Measurements from ENCODE around the gene MORN1. TPM values are rescaled to one million over a fixed set of nuclear protein-coding genes. Genes with fewer than 3 reads are reported as not detected.

Gene MORN1
- total and polyA plus RNA-seq, 2 donors (not counting 3 experiments of a cell fraction or from before 2014, with no cell fraction given), result 4.3 to 6.4 TPM

DNA sequence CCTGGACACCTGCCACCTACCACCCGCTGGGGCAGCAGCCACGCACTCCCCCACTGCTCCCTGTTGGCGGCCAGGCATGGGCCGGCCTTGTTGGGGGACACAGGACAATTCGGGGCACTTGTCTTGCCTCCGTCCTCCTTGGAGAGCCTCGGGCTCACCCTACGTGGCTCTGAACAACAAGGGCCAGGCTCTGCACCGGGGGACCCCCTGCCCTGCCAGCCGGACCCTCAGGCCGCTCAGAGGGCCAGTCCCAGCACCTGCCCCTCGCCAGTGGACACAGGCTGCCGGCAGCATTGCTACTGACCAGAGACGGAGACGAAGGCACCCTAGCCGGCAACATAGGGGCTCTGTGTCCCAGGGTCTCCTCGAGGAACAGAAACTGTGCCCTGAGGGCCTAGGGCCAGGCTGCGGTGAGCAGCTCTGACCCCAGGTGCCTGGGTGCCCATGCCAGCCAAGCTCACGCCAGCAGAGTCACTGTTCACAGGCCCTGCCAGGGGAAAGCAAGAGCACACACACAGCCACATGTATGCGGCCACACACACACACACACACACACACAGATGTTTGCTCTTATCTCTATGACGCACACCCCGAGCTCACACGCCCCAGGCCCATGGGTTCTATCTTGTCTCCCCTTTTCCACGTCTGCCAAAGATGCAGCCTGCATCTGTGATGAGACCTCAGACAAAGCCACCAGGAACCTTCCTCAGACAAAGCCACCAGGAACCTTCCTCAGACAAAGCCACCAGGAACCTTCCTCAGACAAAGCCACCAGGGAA, 45.9 kb downstream of the MORN1 start:
- no peaks in the 10 kb centered on the region for H3K9me3 ChIP-seq (replicated peaks; ENCODE audit: control insufficient read depth, insufficient read depth, low read length)
- TF ChIP-seq, protein P1, sequence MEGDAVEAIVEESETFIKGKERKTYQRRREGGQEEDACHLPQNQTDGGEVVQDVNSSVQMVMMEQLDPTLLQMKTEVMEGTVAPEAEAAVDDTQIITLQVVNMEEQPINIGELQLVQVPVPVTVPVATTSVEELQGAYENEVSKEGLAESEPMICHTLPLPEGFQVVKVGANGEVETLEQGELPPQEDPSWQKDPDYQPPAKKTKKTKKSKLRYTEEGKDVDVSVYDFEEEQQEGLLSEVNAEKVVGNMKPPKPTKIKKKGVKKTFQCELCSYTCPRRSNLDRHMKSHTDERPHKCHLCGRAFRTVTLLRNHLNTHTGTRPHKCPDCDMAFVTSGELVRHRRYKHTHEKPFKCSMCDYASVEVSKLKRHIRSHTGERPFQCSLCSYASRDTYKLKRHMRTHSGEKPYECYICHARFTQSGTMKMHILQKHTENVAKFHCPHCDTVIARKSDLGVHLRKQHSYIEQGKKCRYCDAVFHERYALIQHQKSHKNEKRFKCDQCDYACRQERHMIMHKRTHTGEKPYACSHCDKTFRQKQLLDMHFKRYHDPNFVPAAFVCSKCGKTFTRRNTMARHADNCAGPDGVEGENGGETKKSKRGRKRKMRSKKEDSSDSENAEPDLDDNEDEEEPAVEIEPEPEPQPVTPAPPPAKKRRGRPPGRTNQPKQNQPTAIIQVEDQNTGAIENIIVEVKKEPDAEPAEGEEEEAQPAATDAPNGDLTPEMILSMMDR (IDR thresholded peaks at IDR 0.05; ENCODE audit: extremely low read depth in 1 of 2, insufficient read depth in 1 of 2, low read depth in 1 of 2, low read length in 2 of 2), result no peak
- no peak for TF ChIP-seq FOS (IDR thresholded peaks at IDR 0.05; ENCODE audit: borderline replicate concordance, insufficient read depth, low read length)
- TF ChIP-seq MYC (IDR thresholded peaks at IDR 0.05; ENCODE audit: low read depth, low read length), result no peak
- TF ChIP-seq JUN (IDR thresholded peaks at IDR 0.05; ENCODE audit: borderline replicate concordance, insufficient read depth, insufficient read length, low read depth), result no peak
- TF ChIP-seq POLR2A (IDR thresholded peaks at IDR 0.05; ENCODE audit: low read depth, low read length), result no peak
- TF ChIP-seq POLR2AphosphoS5 (IDR thresholded peaks at IDR 0.05; ENCODE audit: insufficient read depth, low read depth, low read length), result no peak
- TF ChIP-seq, protein P2, sequence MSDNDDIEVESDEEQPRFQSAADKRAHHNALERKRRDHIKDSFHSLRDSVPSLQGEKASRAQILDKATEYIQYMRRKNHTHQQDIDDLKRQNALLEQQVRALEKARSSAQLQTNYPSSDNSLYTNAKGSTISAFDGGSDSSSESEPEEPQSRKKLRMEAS (IDR thresholded peaks at IDR 0.05; ENCODE audit: insufficient read depth, insufficient read length), result no peak
- no peak for TF ChIP-seq EZH2 (IDR thresholded peaks at IDR 0.05; ENCODE audit: borderline replicate concordance, low read depth, low read length, severe bottlenecking)
- no peak for TF ChIP-seq GATA2 (IDR thresholded peaks at IDR 0.05; ENCODE audit: insufficient read depth, insufficient read length, low read depth, low read length)
- POLR2A ChIA-PET, result no interaction called here
- H3K4me1 ChIP-seq (ENCODE audit: control insufficient read depth, extremely low read depth, insufficient read depth, low read length), result no peaks in the 10 kb centered on the region
- DNase-seq (ENCODE audit: low read depth, low spot score), result no peak
- BruUV-seq (replicated peaks), result no TSS peak
- FAIRE-seq, result no peak
- dilution Hi-C loops (cut with MboI; ENCODE audit: extremely low pct_ligation_motif_present, low sequenced_read_pairs) (no loop called here), intact Hi-C loops (cut with micrococcal nuclease) (no loop called here)
- H3K27ac ChIP-seq (ENCODE audit: insufficient read depth, low read depth, low read length), result no peak overlapping the region
- CTCF ChIA-PET, result no interaction called here
- no peak overlapping the region for H3K4me2 ChIP-seq (ENCODE audit: insufficient read depth, low read length)
- no peak overlapping the region for H3K9ac ChIP-seq (replicated peaks; ENCODE audit: extremely low read depth, insufficient read depth, low read length)
- no peaks in the 10 kb centered on the region for H3K27me3 ChIP-seq (ENCODE audit: control insufficient read depth in 2 of 2, insufficient read depth in 2 of 2, low read length in 2 of 2)
- H3K4me3 ChIP-seq (replicated peaks in 1 of 3; ENCODE audit: insufficient read depth in 1 of 3, low read depth in 1 of 3, low read length in 3 of 3), result no peak overlapping the region
- no peaks in the 10 kb centered on the region for H3K9me1 ChIP-seq (replicated peaks; ENCODE audit: control insufficient read depth, extremely low read depth, insufficient read depth, low read length)
- H4K20me1 ChIP-seq (replicated peaks; ENCODE audit: control insufficient read depth, extremely low read depth, insufficient read depth, low read length), result no peaks in the 10 kb centered on the region
- H3K79me2 ChIP-seq (ENCODE audit: control insufficient read depth, insufficient read depth, low read length), result no peaks in the 10 kb centered on the region
- no peak overlapping the region for H2AFZ ChIP-seq (ENCODE audit: low read depth, low read length)
- no peaks in the 10 kb centered on the region for H3K36me3 ChIP-seq (ENCODE audit: control insufficient read depth in 2 of 2, extremely low read depth in 1 of 2, insufficient read depth in 2 of 2, low read length in 2 of 2)
